HCT116 (cell line): Measurements from ENCODE around the gene ACOT7.

Experiments used
- CTCF ChIP-seq, 3 experiments: fragments of 200-600 bp in 1 of 3; sonication (generic) in 1 of 3; IDR thresholded peaks in 2 of 3; conservative IDR thresholded peaks in 1 of 3; 2 replicates each; pipeline ENCODE4 v1.5.1; 2012 to 2017; ENCODE audit warnings: low read depth in 2 of 3, low read length in 2 of 3, antibody characterized with exemption in 1 of 3, borderline replicate concordance in 1 of 3, control low read depth in 1 of 3, mild to moderate bottlenecking in 1 of 3, mixed read lengths in 1 of 3, mixed run types in 1 of 3, moderate library complexity in 1 of 3; ENCODE audit not compliant: insufficient read depth in 1 of 3
- ELF1 ChIP-seq: IDR thresholded peaks from 2 replicates; pipeline ENCODE4 v1.6.1; 2012; ENCODE audit warnings: low read depth, borderline replicate concordance
- EZH2 ChIP-seq: fragments of 200-600 bp; sonication (generic); IDR thresholded peaks from 2 replicates; pipeline ENCODE4 v1.6.1; 2017; ENCODE audit warnings: antibody characterized with exemption, mixed run types
- EZH2phosphoT487 ChIP-seq: fragments of 200-600 bp; IDR thresholded peaks from 2 replicates; pipeline ENCODE4 v1.6.1; 2018; ENCODE audit warnings: antibody characterized with exemption, borderline replicate concordance
- JUND ChIP-seq: IDR thresholded peaks from 2 replicates; pipeline ENCODE4 v1.6.1; 2012
- MAX ChIP-seq: IDR thresholded peaks from 2 replicates; pipeline ENCODE4 v1.6.1; 2012
- POLR2A ChIP-seq: IDR thresholded peaks from 2 replicates; pipeline ENCODE4 v1.7.0; 2011; ENCODE audit warnings: borderline replicate concordance; ENCODE audit not compliant: insufficient read depth, insufficient read length; ENCODE audit errors: extremely low read depth
- POLR2AphosphoS5 ChIP-seq: IDR thresholded peaks from 2 replicates; pipeline ENCODE4 v1.6.1; 2011; ENCODE audit warnings: mild to moderate bottlenecking, low read depth, low read length, moderate library complexity
- RAD21 ChIP-seq: IDR thresholded peaks from 2 replicates; pipeline ENCODE4 v1.6.1; 2012; ENCODE audit warnings: low read depth, mild to moderate bottlenecking
- REST ChIP-seq: IDR thresholded peaks from 2 replicates; pipeline ENCODE4 v1.6.1; 2012; ENCODE audit warnings: low read depth
- SIN3A ChIP-seq: IDR thresholded peaks from 2 replicates; pipeline ENCODE4 v1.6.1; 2012; ENCODE audit warnings: low read depth
- YY1 ChIP-seq: IDR thresholded peaks from 2 replicates; pipeline ENCODE4 v1.6.1; 2011; ENCODE audit warnings: low read length, low read depth, moderate library complexity, mild to moderate bottlenecking; ENCODE audit not compliant: insufficient replicate concordance; ENCODE audit errors: extremely low read depth
- ZBTB33 ChIP-seq: IDR thresholded peaks from 2 replicates; pipeline ENCODE4 v1.6.1; 2011; ENCODE audit warnings: mild to moderate bottlenecking, low read length, moderate library complexity; ENCODE audit not compliant: insufficient replicate concordance; ENCODE audit errors: extremely low read depth
- ZFX ChIP-seq: fragments of 450-650 bp; IDR thresholded peaks from 2 replicates; pipeline ENCODE4 v1.6.1; 2017

- TF ChIP-seq EZH2phosphoT487 (no peak), POLR2AphosphoS5 (no peak), POLR2A (no peak), CTCF (IDR thresholded peaks at IDR 0.05 in 2 of 3, conservative IDR thresholded peaks at IDR 0.05 in 1 of 3; ENCODE audit: borderline replicate concordance in 1 of 3, insufficient read depth in 1 of 3, low read depth in 2 of 3, low read length in 2 of 3) (no peak), EZH2 (no peak), MAX (no peak), REST (no peak), ZBTB33 (no peak), JUND (no peak), SIN3A (no peak), ZFX (no peak), YY1 (no peak), RAD21 (no peak), ELF1 (no peak)
Observed at GRCh38 chr1:6348511-6349191, 44.9 kb downstream of the ACOT7 start.
